ENCODE measurements around the gene PEMT. TPM values are rescaled to one million over a fixed set of nuclear protein-coding genes. Genes with fewer than 3 reads are reported as not detected.

The PEMT gene
- total RNA-seq, 2 donors from 2014 or later = 16.9 to 23.8 TPM

GRCh38 chr17:17532991-17533390, 58.5 kb downstream of the PEMT start:
- no peak overlapping the region for H3K4me3 ChIP-seq
- no peak overlapping the region for H3K27ac ChIP-seq
- no peaks in the 10 kb centered on the region for H3K4me1 ChIP-seq
- H3K9me3 ChIP-seq = no peaks in the 10 kb centered on the region
- H3K9ac ChIP-seq (ENCODE audit: low read depth in 2 of 2, low read length in 2 of 2) = no peak overlapping the region
- intact Hi-C loops (cut with DNase I) = no loop called here
- TF ChIP-seq CTCF (IDR thresholded peaks at IDR 0.05) = no peak
- DNase-seq = no peak
- no peaks in the 10 kb centered on the region for H3K36me3 ChIP-seq
- H3K27me3 ChIP-seq = no peaks in the 10 kb centered on the region

- no peak overlapping the region for H3K9ac ChIP-seq (ENCODE audit: low read depth in 2 of 2, low read length in 2 of 2)
- H3K9me3 ChIP-seq = no peaks in the 10 kb centered on the region
- TF ChIP-seq CTCF (IDR thresholded peaks at IDR 0.05) = no peak
- no peaks in the 10 kb centered on the region for H3K36me3 ChIP-seq
- DNase-seq = no peak
- intact Hi-C loops (cut with DNase I) = no loop called here
- no peaks in the 10 kb centered on the region for H3K4me1 ChIP-seq
- H3K27me3 ChIP-seq = no peaks in the 10 kb centered on the region
- no peak overlapping the region for H3K27ac ChIP-seq
- no peak overlapping the region for H3K4me3 ChIP-seq
These were observed 60.4 kb downstream of the PEMT start for GRCh38 chr17:17531156-17531555.

GRCh38 chr17:17528696-17529652, 62.5 kb downstream of the PEMT start:
- Histone ChIP-seq H3K36me3 (no peaks in the 10 kb centered on the region), H3K9ac (ENCODE audit: low read depth in 2 of 2, low read length in 2 of 2) (no peak overlapping the region), H3K27ac (no peak overlapping the region), H3K4me1 (no peaks in the 10 kb centered on the region), H3K27me3 (no peaks in the 10 kb centered on the region), H3K4me3 (no peak overlapping the region), H3K9me3 (no peaks in the 10 kb centered on the region)
- no peak for DNase-seq
- no peak for TF ChIP-seq CTCF (IDR thresholded peaks at IDR 0.05)
- intact Hi-C loops (cut with DNase I) = no loop called here

- H3K36me3 ChIP-seq = no peaks in the 10 kb centered on the region
- DNase-seq = no peak
- no peaks in the 10 kb centered on the region for H3K4me1 ChIP-seq
- H3K27me3 ChIP-seq = no peaks in the 10 kb centered on the region
- H3K9me3 ChIP-seq = no peaks in the 10 kb centered on the region
- H3K4me3 ChIP-seq = no peak overlapping the region
- H3K27ac ChIP-seq = no peak overlapping the region
- intact Hi-C loops (cut with DNase I) = no loop called here
- H3K9ac ChIP-seq (ENCODE audit: low read depth in 2 of 2, low read length in 2 of 2) = no peak overlapping the region
- no peak for TF ChIP-seq CTCF (IDR thresholded peaks at IDR 0.05)
These were observed 63.5 kb downstream of the PEMT start for GRCh38 chr17:17527956-17528500.

DNA sequence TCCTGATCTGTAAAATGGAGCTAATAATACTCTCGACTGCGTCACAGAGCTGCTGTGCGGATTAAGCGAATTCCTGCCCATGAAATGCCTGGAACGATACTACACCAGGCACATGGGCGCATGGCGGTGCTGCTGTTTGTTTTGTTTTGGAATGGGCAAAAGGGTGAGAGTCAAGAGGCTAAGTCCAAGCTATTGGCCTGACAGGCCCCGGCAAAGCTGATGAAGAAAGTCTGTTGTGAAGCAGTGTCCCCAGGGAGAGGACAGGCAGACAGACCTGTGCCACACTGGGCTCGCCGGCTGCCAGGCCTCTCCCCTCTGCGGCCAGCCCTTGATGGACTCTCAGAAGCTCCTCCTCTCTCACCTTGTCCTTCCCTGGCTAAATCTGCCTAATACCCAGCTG, 64.0 kb downstream of the PEMT start:
- Histone ChIP-seq H3K9me3 (no peaks in the 10 kb centered on the region), H3K9ac (ENCODE audit: low read depth in 2 of 2, low read length in 2 of 2) (no peak overlapping the region), H3K4me1 (no peaks in the 10 kb centered on the region), H3K36me3 (no peaks in the 10 kb centered on the region), H3K27me3 (no peaks in the 10 kb centered on the region), H3K27ac (no peak overlapping the region), H3K4me3 (no peak overlapping the region)
- TF ChIP-seq CTCF (IDR thresholded peaks at IDR 0.05) = no peak
- no peak for DNase-seq
- intact Hi-C loops (cut with DNase I) = no loop called here
